ENCODE data around the gene NGB.

The NGB gene

GRCh38 chr14:77224212-77224611 is 46.8 kb downstream of the NGB start:
- no peak for DNase-seq
- Histone ChIP-seq H3K4me1 (no peaks in the 10 kb centered on the region), H3K4me3 (no peak overlapping the region), H3K9me3 (no peaks in the 10 kb centered on the region), H3K27ac (no peak overlapping the region), H3K36me3 (no peaks in the 10 kb centered on the region), H3K27me3 (peaks cover 0 to 10% of the 10 kb centered on the region in 2 donors)
- intact Hi-C loops (cut with DNase I; ENCODE audit: low total_unique reads), result no loop called here
- TF ChIP-seq, protein P1, sequence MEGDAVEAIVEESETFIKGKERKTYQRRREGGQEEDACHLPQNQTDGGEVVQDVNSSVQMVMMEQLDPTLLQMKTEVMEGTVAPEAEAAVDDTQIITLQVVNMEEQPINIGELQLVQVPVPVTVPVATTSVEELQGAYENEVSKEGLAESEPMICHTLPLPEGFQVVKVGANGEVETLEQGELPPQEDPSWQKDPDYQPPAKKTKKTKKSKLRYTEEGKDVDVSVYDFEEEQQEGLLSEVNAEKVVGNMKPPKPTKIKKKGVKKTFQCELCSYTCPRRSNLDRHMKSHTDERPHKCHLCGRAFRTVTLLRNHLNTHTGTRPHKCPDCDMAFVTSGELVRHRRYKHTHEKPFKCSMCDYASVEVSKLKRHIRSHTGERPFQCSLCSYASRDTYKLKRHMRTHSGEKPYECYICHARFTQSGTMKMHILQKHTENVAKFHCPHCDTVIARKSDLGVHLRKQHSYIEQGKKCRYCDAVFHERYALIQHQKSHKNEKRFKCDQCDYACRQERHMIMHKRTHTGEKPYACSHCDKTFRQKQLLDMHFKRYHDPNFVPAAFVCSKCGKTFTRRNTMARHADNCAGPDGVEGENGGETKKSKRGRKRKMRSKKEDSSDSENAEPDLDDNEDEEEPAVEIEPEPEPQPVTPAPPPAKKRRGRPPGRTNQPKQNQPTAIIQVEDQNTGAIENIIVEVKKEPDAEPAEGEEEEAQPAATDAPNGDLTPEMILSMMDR (IDR thresholded peaks at IDR 0.05), result no peak

DNA sequence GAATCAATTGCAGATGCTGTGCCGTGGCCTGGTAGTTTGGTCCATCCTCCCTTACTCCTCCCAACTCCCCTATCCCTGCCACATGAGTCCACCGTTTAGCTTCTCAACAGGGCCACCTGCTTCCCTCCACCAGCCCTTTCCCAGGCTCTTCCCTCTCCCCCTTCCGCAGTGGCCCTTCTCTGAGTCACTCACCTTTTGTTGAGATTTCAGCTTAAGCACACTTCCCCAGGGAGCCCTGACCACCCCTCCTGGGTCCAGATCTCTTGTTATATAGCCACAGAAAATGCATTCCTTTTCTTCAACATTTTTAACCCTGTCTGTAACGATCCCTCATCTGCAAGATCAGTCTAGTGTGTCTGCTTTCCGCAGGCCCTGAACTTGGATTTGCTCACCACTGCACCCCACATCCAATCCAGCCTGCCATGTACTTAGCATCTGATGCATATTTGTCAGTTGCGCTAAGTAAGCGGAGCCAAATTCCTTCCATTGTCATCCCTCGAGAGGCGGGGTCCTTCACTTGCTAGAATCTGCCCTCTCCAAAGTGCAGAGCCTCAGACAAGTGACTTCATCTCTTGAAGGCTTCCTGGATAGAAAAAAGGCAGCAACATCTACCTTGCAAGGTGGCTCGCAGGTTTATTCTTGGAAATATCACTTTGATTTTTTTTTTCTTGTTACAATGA is 48.3 kb downstream of the NGB start:
- no peak for DNase-seq
- no peaks in the 10 kb centered on the region for H3K36me3 ChIP-seq
- peaks cover 0 to 18% of the 10 kb centered on the region in 2 donors for H3K27me3 ChIP-seq
- H3K4me1 ChIP-seq, result no peaks in the 10 kb centered on the region
- no peak overlapping the region for H3K4me3 ChIP-seq
- H3K9me3 ChIP-seq, result no peaks in the 10 kb centered on the region
- TF ChIP-seq, protein P1 (IDR thresholded peaks at IDR 0.05), result no peak
- intact Hi-C loops (cut with DNase I; ENCODE audit: low total_unique reads), result no loop called here
- H3K27ac ChIP-seq, result no peak overlapping the region

GRCh38 chr14:77221241-77221871 is 49.6 kb downstream of the NGB start:
- TF ChIP-seq, protein P1 (IDR thresholded peaks at IDR 0.05), result no peak
- Histone ChIP-seq H3K36me3 (no peaks in the 10 kb centered on the region), H3K4me1 (no peaks in the 10 kb centered on the region), H3K4me3 (no peak overlapping the region), H3K27ac (no peak overlapping the region), H3K27me3 (peaks cover 0 to 26% of the 10 kb centered on the region in 2 donors), H3K9me3 (no peaks in the 10 kb centered on the region)
- DNase-seq, result no peak
- intact Hi-C loops (cut with DNase I; ENCODE audit: low total_unique reads), result no loop called here

DNA sequence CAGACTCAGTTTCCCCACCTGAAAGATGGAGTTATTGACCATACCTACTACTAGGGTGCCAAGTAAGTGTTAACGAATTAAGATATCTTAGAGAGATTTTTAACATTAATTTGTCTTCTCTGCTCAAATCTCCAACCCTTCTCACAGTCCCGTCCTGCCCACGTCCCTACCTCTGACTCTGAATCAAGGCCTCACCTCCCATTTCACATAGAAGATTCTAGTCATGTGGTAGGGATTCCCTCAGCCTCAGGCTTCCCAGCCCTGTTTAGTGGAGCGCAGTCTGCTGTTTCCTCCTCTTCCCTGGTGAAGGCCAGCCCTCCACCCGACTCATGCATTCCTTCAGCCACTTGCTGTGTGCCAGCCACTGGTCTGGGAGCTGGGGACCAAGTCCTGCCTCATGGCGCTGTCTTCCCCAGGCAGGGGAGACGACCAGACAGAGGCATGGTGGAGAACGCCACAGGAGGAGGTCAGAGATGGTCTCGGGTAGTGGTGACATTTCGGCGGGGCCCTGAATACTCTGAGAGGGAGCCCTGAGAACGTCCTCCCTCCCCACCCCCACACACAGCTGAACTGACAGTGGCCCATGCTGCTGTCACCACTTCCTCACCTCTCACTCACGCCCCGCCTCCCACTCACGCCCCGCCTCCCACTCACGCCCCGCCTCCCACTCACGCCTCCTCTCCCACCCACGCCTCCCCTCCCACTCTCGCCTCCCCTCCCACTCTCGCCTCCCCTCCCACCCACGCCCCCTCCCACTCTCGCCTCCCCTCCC is 50.6 kb downstream of the NGB start:
- Histone ChIP-seq H3K4me1 (no peaks in the 10 kb centered on the region), H3K27ac (no peak overlapping the region), H3K9me3 (no peaks in the 10 kb centered on the region), H3K36me3 (no peaks in the 10 kb centered on the region), H3K27me3 (peaks cover 0 to 26% of the 10 kb centered on the region in 2 donors), H3K4me3 (no peak overlapping the region)
- no peak for DNase-seq
- intact Hi-C loops (cut with DNase I; ENCODE audit: low total_unique reads), result no loop called here
- TF ChIP-seq, protein P1 (IDR thresholded peaks at IDR 0.05), result no peak

GRCh38 chr14:77219591-77219990 is 51.4 kb downstream of the NGB start:
- intact Hi-C loops (cut with DNase I; ENCODE audit: low total_unique reads), result no loop called here
- Histone ChIP-seq H3K36me3 (no peaks in the 10 kb centered on the region), H3K4me3 (no peak overlapping the region), H3K4me1 (no peaks in the 10 kb centered on the region), H3K27ac (no peak overlapping the region), H3K27me3 (peaks cover 0 to 33% of the 10 kb centered on the region in 2 donors), H3K9me3 (no peaks in the 10 kb centered on the region)
- TF ChIP-seq, protein P1 (IDR thresholded peaks at IDR 0.05), result no peak
- no peak for DNase-seq

All from tibial artery (tissue), 4 donors.